SU-DHL-6 (cell line): Measurements from ENCODE around the gene NCAPH2.
A peak's percentile ranks its signal among the peaks of the same experiment; 100 is the strongest.
"Not testable (repeated sequence)": the region's sequence is repeated elsewhere in the genome, so short reads cannot be mapped to it uniquely, and the experiment has no call there.

ENCODE experiments used
- H2AFZ ChIP-seq: fragments of 200-600 bp; sonication (generic); 2 replicates; pipeline ENCODE4 v1.6.1; 2014; ENCODE audit warnings: low read depth, mild to moderate bottlenecking, moderate library complexity, mixed read lengths, antibody characterized with exemption, low read length; ENCODE audit not compliant: severe bottlenecking
- H3F3A ChIP-seq: fragments of 200-600 bp; shearing (Covaris generic); 2 replicates; pipeline ENCODE4 v1.6.0; 2016; ENCODE audit warnings: antibody characterized with exemption, mild to moderate bottlenecking; ENCODE audit not compliant: insufficient read depth
- H3K27ac ChIP-seq: fragments of 200-600 bp; sonication (generic); 2 replicates; pipeline ENCODE4 v1.5.1; 2016; ENCODE audit warnings: low read depth, mild to moderate bottlenecking, low read length, moderate library complexity, mixed read lengths
- H3K27me3 ChIP-seq: fragments of 200-600 bp; sonication (generic), shearing (Covaris generic); 2 replicates; pipeline ENCODE4 v1.6.0; 2014; ENCODE audit warnings: mild to moderate bottlenecking, low read length
- H3K36me3 ChIP-seq: fragments of 200-600 bp; sonication (generic); 2 replicates; pipeline ENCODE4 v1.6.1; 2014; ENCODE audit warnings: mild to moderate bottlenecking, low read length, mixed read lengths
- H3K4me2 ChIP-seq: fragments of 300-600, 200-600 bp; shearing (Covaris generic), sonication (generic); 2 replicates; pipeline ENCODE4 v1.6.0; 2014; ENCODE audit warnings: low read length, low read depth, mild to moderate bottlenecking; ENCODE audit not compliant: poor library complexity, severe bottlenecking
- H3K4me3 ChIP-seq: fragments of 200-600 bp; sonication (generic); 2 replicates; pipeline ENCODE4 v1.5.1; 2014; ENCODE audit warnings: antibody characterized with exemption, low read length, mild to moderate bottlenecking, mixed read lengths; ENCODE audit not compliant: insufficient read depth, poor library complexity, severe bottlenecking
- H3K79me2 ChIP-seq: fragments of 200-600 bp; sonication (generic); 2 replicates; pipeline ENCODE4 v1.6.1; 2014; ENCODE audit warnings: mild to moderate bottlenecking, low read length, moderate library complexity; ENCODE audit not compliant: insufficient read depth
- H3K9ac ChIP-seq: fragments of 200-600 bp; sonication (generic); 2 replicates; pipeline ENCODE4 v1.7.0; 2014; ENCODE audit warnings: mild to moderate bottlenecking, low read length
- H3K9me2 ChIP-seq: fragments of 200-600 bp; sonication (generic); replicated peaks from 2 replicates; pipeline ENCODE4 v1.6.1; 2014; ENCODE audit warnings: low read length; ENCODE audit not compliant: insufficient read depth
- H3K9me3 ChIP-seq: fragments of 200-600 bp; sonication (generic); 2 replicates; pipeline ENCODE4 v1.6.1; 2014; ENCODE audit warnings: low read length, mixed read lengths; ENCODE audit not compliant: insufficient read depth
- H4K20me1 ChIP-seq: fragments of 200-600 bp; sonication (generic); 2 replicates; pipeline ENCODE4 v1.6.1; 2014; ENCODE audit warnings: low read depth, mild to moderate bottlenecking, antibody characterized with exemption, low read length, moderate library complexity, mixed read lengths
- EZH2phosphoT487 ChIP-seq: fragments of 200-600 bp; sonication (generic), shearing (Covaris generic); conservative IDR thresholded peaks from 2 replicates; pipeline ENCODE4 v1.6.1; 2018; ENCODE audit warnings: mild to moderate bottlenecking, antibody characterized with exemption, low read length, moderate library complexity, mixed read lengths
- TF ChIP-seq, protein P1 (sequence below): fragments of 200-600 bp; sonication (generic); IDR thresholded peaks from one replicate; pipeline ENCODE4 v1.5.1; 2017; ENCODE audit warnings: antibody characterized with exemption, mild to moderate bottlenecking, low read length, moderate library complexity; ENCODE audit not compliant: insufficient read depth, poor library complexity, severe bottlenecking

Gene NCAPH2

DNA sequence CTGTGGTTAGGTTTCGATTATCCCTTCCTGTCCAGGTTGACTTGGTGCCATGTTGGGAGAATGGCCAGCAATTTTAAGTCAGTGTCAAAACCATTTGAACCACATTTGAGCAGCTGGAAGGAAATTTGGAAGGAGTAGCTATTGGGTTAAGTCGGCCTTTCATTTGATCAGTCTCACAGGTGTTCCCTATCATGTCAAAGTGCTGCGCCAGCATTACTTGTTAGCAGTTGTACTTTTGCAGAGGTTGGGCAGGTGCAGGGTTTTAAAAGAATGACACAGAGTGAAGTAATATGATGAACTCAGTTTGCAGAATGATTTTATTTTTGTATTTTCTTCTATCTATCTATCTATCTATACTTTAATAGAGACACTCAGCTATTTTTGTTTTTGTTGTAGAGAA lies 28.2 kb downstream of the NCAPH2 start:
- H3K4me2 ChIP-seq = no peak overlapping the region
- H3K27ac ChIP-seq = 0 out of 2 replicates have a peak overlapping the region, but pooled peaks have one; percentile 24

DNA sequence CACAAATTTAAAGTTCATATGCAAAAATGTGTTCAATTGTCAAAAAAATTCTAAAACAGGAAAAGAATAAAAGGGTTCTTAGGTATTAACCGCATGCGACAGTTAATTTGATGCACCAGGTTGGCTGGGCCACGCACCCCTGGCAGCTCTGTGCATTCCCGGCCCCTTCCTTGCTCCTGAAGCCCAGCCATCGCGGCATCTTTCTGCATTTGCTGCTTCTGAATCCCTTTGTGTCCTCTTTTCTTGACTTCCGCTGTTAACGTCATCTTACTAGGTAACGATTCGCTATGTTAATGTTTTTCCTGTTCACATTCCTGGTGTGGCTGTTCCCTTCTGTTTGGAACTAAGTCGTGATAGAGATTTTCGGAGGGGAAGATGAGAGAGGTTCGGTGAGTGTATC lies 29.7 kb downstream of the NCAPH2 start:
- no peak overlapping the region for H3K27ac ChIP-seq
- H3K27me3 ChIP-seq = no peaks in the 10 kb centered on the region
- H3K36me3 ChIP-seq = no peaks in the 10 kb centered on the region
- no peaks in the 10 kb centered on the region for H3K79me2 ChIP-seq
- no peak overlapping the region for H3K4me3 ChIP-seq
- H3K9ac ChIP-seq = no peak overlapping the region
- H3K4me2 ChIP-seq = no peak overlapping the region
- H2AFZ ChIP-seq = no peak overlapping the region
- no peaks in the 10 kb centered on the region for H3K9me3 ChIP-seq
- no peaks in the 10 kb centered on the region for H4K20me1 ChIP-seq
- H3K9me2 ChIP-seq = no peaks in the 10 kb centered on the region
- H3F3A ChIP-seq = peaks cover 36% of the 10 kb centered on the region
- TF ChIP-seq, protein P1, sequence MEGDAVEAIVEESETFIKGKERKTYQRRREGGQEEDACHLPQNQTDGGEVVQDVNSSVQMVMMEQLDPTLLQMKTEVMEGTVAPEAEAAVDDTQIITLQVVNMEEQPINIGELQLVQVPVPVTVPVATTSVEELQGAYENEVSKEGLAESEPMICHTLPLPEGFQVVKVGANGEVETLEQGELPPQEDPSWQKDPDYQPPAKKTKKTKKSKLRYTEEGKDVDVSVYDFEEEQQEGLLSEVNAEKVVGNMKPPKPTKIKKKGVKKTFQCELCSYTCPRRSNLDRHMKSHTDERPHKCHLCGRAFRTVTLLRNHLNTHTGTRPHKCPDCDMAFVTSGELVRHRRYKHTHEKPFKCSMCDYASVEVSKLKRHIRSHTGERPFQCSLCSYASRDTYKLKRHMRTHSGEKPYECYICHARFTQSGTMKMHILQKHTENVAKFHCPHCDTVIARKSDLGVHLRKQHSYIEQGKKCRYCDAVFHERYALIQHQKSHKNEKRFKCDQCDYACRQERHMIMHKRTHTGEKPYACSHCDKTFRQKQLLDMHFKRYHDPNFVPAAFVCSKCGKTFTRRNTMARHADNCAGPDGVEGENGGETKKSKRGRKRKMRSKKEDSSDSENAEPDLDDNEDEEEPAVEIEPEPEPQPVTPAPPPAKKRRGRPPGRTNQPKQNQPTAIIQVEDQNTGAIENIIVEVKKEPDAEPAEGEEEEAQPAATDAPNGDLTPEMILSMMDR = no peak
- TF ChIP-seq EZH2phosphoT487 = no peak

More for the DNA sequence above, 28.2 kb downstream of the NCAPH2 start:
- Histone ChIP-seq H3K79me2 (no peaks in the 10 kb centered on the region), H2AFZ (no peak overlapping the region), H3K9me3 (no peaks in the 10 kb centered on the region), H3K36me3 (no peaks in the 10 kb centered on the region), H3K9me2 (no peaks in the 10 kb centered on the region), H3K27me3 (no peaks in the 10 kb centered on the region), H3F3A (peaks cover 33% of the 10 kb centered on the region), H3K9ac (no peak overlapping the region), H4K20me1 (no peaks in the 10 kb centered on the region), H3K4me3 (no peak overlapping the region)
- TF ChIP-seq, protein P1 = no peak
- TF ChIP-seq EZH2phosphoT487 = no peak

DNA sequence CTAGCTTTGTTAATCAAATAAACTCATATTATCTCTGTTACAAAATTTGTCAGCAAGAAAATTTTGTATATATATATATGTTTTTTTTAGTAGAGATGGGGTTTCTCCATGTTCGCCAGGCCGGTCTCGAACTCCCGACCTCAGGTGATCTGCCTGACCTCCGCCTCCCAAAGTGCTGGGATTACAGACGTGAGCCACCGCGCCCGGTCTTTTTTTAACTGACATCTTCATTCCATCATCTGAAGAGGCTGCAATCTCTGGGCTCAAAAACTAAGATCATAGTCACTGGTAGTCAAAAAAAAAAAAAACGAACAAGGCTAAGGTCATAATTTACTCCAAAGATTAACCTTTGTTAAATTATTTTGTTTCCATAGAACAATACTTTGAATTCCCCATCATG lies 32.4 kb downstream of the NCAPH2 start:
- Histone ChIP-seq H3K4me2 (peak overlapping the region; percentile 62), H3F3A (peaks cover 30% of the 10 kb centered on the region)

DNA sequence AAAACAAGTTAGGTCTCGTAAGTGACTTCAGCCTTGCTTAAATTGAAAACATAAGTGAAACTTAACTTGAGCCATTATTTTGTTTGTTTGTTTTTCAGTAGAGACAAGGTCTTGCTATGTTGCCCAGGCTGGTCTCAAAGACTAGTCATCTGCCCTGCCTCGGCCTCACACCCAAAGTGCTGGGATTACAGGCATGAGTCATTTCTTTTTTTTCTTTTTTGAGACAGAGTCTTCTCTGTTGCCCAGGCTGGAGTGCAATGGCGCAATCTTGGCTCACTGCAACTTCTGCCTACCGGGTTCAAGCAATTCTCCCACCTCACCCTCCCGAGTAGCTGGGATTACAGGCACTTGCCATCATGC lies 33.6 kb downstream of the NCAPH2 start:
- not testable (repeated sequence) for H3K9me2 ChIP-seq, H3K9me3 ChIP-seq, H3K36me3 ChIP-seq, H3K79me2 ChIP-seq, H3K27me3 ChIP-seq, H4K20me1 ChIP-seq, H3K9ac ChIP-seq, H3K4me3 ChIP-seq, H3K27ac ChIP-seq, H3K4me2 ChIP-seq, H2AFZ ChIP-seq
- peaks cover 25% of the 10 kb centered on the region for H3F3A ChIP-seq

More for the DNA sequence above, 32.4 kb downstream of the NCAPH2 start:
- no peaks in the 10 kb centered on the region for H3K27me3 ChIP-seq
- no peak overlapping the region for H3K4me3 ChIP-seq
- no peak overlapping the region for H2AFZ ChIP-seq
- no peak for TF ChIP-seq EZH2phosphoT487
- TF ChIP-seq, protein P1 = no peak
- no peaks in the 10 kb centered on the region for H4K20me1 ChIP-seq
- H3K36me3 ChIP-seq = no peaks in the 10 kb centered on the region
- H3K9me3 ChIP-seq = no peaks in the 10 kb centered on the region
- no peaks in the 10 kb centered on the region for H3K9me2 ChIP-seq
- H3K79me2 ChIP-seq = no peaks in the 10 kb centered on the region
- H3K9ac ChIP-seq = peak overlapping the region; percentile 59; the same call in 1 of the 2 replicates
- H3K27ac ChIP-seq = peak overlapping the region; percentile 91
